ENCODE measurements around the gene ABTB2. TPM values are rescaled to one million over a fixed set of nuclear protein-coding genes. Genes with fewer than 3 reads are reported as not detected.

Gene ABTB2
- total RNA-seq, 1 experiment from 2014 or later: 3.6 TPM

DNA sequence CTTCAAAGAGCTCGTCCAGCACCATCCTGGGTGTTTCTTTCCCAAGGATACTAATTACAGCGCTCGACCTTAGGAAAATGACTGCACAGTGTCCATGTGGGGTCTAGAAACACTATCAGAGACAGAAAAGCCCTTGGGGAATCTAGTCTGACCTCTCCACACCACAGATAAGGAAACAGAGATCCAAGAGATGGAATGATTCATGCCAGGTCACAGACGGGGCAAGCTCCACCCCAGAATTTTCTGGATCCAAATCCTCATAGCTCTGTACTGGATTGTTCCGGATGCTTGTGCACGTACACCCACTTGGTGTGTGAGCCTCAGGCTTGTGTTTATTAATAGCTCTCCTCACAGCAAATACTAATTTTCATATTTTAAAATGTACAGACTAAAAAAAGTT, 11.3 kb downstream of the ABTB2 start:
- Mint-ChIP-seq H3K9me3 (ENCODE audit: unreplicated experiment) (no peaks in the 10 kb centered on the region), H3K27me3 (ENCODE audit: insufficient read depth, unreplicated experiment) (no peaks in the 10 kb centered on the region), H3K36me3 (ENCODE audit: insufficient read depth, unreplicated experiment) (no peaks in the 10 kb centered on the region), H3K4me1 (ENCODE audit: low read depth, unreplicated experiment) (peaks cover 22% of the 10 kb centered on the region), H3K27ac (ENCODE audit: unreplicated experiment) (no peak overlapping the region), H3K4me3 (ENCODE audit: unreplicated experiment) (no peak overlapping the region)
- H3K27me3 ChIP-seq (replicated peaks; ENCODE audit: control insufficient read depth, insufficient read depth, low read length): no peaks in the 10 kb centered on the region
- intact Hi-C loops (cut with micrococcal nuclease; ENCODE audit: unreplicated experiment): no loop called here
- DNase-seq: no peak
- POLR2A ChIA-PET: no interaction called here
- TF ChIP-seq, protein P1, sequence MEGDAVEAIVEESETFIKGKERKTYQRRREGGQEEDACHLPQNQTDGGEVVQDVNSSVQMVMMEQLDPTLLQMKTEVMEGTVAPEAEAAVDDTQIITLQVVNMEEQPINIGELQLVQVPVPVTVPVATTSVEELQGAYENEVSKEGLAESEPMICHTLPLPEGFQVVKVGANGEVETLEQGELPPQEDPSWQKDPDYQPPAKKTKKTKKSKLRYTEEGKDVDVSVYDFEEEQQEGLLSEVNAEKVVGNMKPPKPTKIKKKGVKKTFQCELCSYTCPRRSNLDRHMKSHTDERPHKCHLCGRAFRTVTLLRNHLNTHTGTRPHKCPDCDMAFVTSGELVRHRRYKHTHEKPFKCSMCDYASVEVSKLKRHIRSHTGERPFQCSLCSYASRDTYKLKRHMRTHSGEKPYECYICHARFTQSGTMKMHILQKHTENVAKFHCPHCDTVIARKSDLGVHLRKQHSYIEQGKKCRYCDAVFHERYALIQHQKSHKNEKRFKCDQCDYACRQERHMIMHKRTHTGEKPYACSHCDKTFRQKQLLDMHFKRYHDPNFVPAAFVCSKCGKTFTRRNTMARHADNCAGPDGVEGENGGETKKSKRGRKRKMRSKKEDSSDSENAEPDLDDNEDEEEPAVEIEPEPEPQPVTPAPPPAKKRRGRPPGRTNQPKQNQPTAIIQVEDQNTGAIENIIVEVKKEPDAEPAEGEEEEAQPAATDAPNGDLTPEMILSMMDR (IDR thresholded peaks at IDR 0.05; ENCODE audit: insufficient read depth in 1 of 2, low read depth in 1 of 2, low read length in 1 of 2, severe bottlenecking in 1 of 2, unreplicated experiment in 1 of 2): no peak
- H3K36me3 ChIP-seq (ENCODE audit: control insufficient read depth, insufficient read depth, low read length): no peaks in the 10 kb centered on the region
- H3K4me3 ChIP-seq (ENCODE audit: low read depth, low read length): no peak overlapping the region
- CTCF ChIA-PET: interaction anchor here (0.9 kb wide), 1 partner anchor 146 kb away, joined by 5 read pairs; no protein-coding TSS in a partner anchor
- no TSS peak for BruUV-seq (replicated peaks)
- peaks cover 18% of the 10 kb centered on the region for H3K4me1 ChIP-seq
- H3K9me3 ChIP-seq: no peaks in the 10 kb centered on the region

DNA sequence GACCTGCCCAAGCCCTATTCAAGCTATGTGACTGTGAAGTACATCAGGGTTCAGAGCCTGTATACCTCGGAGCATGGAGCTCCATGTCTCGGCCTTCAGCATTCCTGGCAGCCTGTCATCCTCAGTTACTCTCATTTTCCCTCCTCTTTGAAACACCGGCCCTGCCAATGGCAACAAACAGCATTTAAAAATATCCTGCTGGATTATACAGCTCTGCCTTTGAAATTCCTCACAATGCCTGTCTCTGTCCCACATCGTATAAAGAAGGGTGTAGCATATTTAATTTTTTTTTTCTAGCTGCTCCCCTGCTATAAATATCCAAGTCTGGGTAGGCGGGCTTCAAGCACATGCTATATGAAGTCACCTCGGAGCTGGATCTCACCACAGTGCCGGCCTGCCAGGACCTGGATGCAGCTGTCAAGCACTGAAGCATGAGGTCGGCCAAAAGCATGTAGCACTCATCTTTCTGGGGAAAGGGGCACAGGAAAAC, 11.8 kb downstream of the ABTB2 start:
- ChIA-PET CTCF (no interaction called here), POLR2A (no interaction called here)
- Mint-ChIP-seq H3K9me3 (ENCODE audit: unreplicated experiment) (no peaks in the 10 kb centered on the region), H3K4me1 (ENCODE audit: low read depth, unreplicated experiment) (peaks cover 22% of the 10 kb centered on the region), H3K27ac (ENCODE audit: unreplicated experiment) (no peak overlapping the region), H3K36me3 (ENCODE audit: insufficient read depth, unreplicated experiment) (no peaks in the 10 kb centered on the region), H3K4me3 (ENCODE audit: unreplicated experiment) (no peak overlapping the region), H3K27me3 (ENCODE audit: insufficient read depth, unreplicated experiment) (no peaks in the 10 kb centered on the region)
- Histone ChIP-seq H3K9me3 (no peaks in the 10 kb centered on the region), H3K27me3 (replicated peaks; ENCODE audit: control insufficient read depth, insufficient read depth, low read length) (no peaks in the 10 kb centered on the region), H3K4me1 (peaks cover 18% of the 10 kb centered on the region), H3K36me3 (ENCODE audit: control insufficient read depth, insufficient read depth, low read length) (no peaks in the 10 kb centered on the region), H3K4me3 (ENCODE audit: low read depth, low read length) (no peak overlapping the region)
- no peak for DNase-seq
- TF ChIP-seq, protein P1 (IDR thresholded peaks at IDR 0.05; ENCODE audit: insufficient read depth in 1 of 2, low read depth in 1 of 2, low read length in 1 of 2, severe bottlenecking in 1 of 2, unreplicated experiment in 1 of 2): no peak
- no TSS peak for BruUV-seq (replicated peaks)
- intact Hi-C loops (cut with micrococcal nuclease; ENCODE audit: unreplicated experiment): no loop called here

DNA sequence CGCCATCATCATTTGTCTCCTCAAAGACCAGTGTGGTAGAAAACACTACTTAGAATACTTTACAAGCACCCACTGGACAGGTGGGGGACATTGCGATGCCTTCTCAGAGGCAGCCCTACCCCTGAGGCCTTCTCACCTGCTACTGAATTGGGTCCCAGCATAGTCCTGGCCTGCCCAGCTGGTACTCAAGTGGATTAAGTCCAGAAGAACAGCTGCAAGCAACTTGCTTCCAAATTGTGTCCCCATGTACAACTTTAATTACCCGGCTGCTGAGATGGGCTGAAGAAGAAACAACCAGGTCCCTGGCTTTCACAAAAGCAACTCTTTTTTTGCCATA, 12.3 kb downstream of the ABTB2 start:
- CTCF ChIA-PET: interaction anchor here (0.8 kb wide), 1 partner anchor 171 kb away, joined by 3 read pairs; no protein-coding TSS in a partner anchor
- H3K27ac Mint-ChIP-seq (ENCODE audit: unreplicated experiment): no peak overlapping the region
- no peaks in the 10 kb centered on the region for H3K27me3 Mint-ChIP-seq (ENCODE audit: insufficient read depth, unreplicated experiment)
- no peak for DNase-seq
- no TSS peak for BruUV-seq (replicated peaks)
- intact Hi-C loops (cut with micrococcal nuclease; ENCODE audit: unreplicated experiment): no loop called here
- POLR2A ChIA-PET: interaction anchor here (0.9 kb wide), 1 partner anchor 26 kb away, joined by 3 read pairs; no protein-coding TSS in a partner anchor
- no peaks in the 10 kb centered on the region for H3K36me3 Mint-ChIP-seq (ENCODE audit: insufficient read depth, unreplicated experiment)
- Histone ChIP-seq H3K9me3 (no peaks in the 10 kb centered on the region), H3K4me1 (peaks cover 19% of the 10 kb centered on the region), H3K36me3 (ENCODE audit: control insufficient read depth, insufficient read depth, low read length) (no peaks in the 10 kb centered on the region), H3K4me3 (ENCODE audit: low read depth, low read length) (no peak overlapping the region), H3K27me3 (replicated peaks; ENCODE audit: control insufficient read depth, insufficient read depth, low read length) (no peaks in the 10 kb centered on the region)
- H3K4me3 Mint-ChIP-seq (ENCODE audit: unreplicated experiment): no peak overlapping the region
- H3K4me1 Mint-ChIP-seq (ENCODE audit: low read depth, unreplicated experiment): peaks cover 22% of the 10 kb centered on the region
- no peaks in the 10 kb centered on the region for H3K9me3 Mint-ChIP-seq (ENCODE audit: unreplicated experiment)
- TF ChIP-seq, protein P1 (IDR thresholded peaks at IDR 0.05; ENCODE audit: insufficient read depth in 1 of 2, low read depth in 1 of 2, low read length in 1 of 2, severe bottlenecking in 1 of 2, unreplicated experiment in 1 of 2): no peak

All from Caco-2 (cell line).